ENCODE results near the gene MMP20.

Gene MMP20

DNA sequence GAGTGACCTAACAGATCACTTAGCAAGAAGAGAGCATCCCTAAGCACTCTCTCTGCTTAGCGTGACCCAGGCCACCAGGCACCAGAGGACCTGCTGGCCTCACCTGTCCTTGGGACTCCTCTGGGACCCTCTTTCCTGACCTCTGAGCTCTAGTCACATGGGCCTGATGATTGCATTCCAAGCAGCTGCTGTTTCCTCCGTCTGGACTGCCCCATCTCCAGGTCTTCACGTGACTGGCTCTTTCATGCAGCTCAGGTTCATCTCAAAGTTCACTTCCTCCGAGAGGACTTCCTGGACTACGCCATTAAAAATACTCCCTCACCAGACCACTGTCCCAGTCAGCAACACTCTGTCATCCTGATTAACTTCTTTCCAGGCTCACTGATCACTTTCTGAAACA is 2.9 kb downstream of the MMP20 start:
- no peak for DNase-seq (ENCODE audit: low read depth in 2 of 2)

DNA sequence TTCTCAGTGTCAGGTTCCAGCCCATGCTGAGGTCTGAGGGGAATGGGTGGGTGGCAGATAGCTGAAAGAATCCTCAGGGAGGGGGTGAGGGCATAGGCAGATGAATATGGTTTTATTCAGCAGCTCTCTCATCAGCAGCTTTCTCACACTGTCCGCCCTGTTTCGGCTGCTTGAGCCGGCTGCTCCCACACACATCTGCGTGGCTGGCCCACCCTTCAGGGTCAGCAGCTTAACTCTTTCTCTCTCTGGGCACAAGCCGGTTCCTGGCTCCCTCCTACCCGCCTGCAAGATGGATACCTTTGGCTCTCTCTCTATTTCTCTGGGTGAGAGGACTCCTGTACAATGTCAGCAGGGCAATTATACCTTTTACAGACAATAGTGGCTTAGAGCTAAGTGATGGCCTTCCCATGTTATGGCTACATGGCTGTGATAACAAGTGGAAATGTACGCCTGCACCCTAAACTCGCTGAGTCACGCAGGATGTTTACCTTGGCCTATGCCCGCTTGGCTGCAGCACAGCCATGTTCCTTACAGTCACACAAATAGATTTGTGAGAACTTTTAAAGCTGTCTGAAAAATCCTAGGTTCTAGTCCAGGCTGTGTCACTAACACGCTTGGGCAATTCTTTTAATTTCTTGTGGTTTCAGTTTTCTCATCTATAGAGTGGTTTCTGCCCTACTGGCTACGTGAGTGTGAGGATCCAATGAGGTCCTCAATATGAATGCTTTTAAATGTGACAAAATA is 4.1 kb downstream of the MMP20 start:
- DNase-seq (ENCODE audit: low read depth in 2 of 2), result no peak

- no peak for DNase-seq (ENCODE audit: low read depth in 2 of 2)
Measured at GRCh38 chr11:102620179-102620578, 5.0 kb downstream of the MMP20 start.

GRCh38 chr11:102617466-102618008 is 7.6 kb downstream of the MMP20 start:
- DNase-seq (ENCODE audit: low read depth in 2 of 2), result no peak

GRCh38 chr11:102615894-102616432 is 9.2 kb downstream of the MMP20 start:
- no peak for DNase-seq (ENCODE audit: low read depth in 2 of 2)

DNA sequence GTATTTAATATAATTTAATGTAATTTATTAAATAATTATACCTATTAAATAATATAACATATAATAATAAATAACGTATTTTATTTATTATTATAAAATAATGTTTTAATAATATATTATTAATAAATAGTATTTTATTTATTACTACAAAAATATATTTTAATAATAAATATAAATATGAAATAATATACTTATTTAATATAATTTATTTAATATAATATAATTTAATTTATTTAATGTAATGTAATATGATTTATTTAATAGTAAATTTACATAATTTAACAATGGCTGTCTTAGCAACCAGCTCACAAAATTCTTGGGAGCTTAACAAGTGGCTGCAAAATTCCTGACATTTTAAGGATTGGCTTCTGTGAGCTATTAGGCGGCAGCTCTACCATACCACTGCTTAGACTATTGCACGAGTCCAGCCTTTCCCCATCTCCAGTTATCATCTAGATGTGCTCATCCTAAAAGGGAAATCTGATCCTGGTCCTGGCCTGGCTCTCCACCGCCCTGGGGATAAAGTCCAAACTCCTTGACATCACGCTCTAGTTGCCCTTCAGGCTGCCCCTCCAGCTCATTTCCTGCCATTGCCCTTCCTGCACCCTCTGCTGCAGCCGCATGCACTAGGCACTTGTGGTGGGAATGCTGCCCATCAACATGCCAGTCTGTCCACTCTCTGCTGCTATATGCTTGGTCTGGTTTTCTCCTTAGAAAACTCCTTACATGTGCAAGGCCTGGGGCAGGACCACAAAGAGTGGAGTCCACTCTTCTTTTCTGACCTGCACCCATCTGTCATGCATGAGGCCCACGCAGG is 9.8 kb downstream of the MMP20 start:
- DNase-seq (ENCODE audit: low read depth in 2 of 2), result no peak

DNA sequence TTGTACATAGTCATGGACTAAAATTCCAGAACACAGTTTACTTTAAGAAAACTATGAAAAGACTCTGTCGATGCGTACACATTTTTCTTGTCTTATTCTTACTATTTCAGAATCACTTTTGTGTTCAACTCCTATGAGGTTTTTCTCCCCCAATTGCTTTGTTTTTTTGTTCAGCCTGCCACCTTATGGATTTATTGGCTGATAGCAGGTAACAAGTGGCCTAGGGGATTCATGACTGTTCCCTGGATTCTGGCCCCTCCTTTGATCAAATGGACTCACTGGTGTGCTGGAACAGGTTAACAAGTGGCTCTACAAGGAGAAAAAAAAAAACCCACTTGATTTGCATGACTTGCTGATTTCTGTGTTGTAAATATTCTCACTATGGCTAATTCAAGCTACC is 10.6 kb downstream of the MMP20 start:
- no peak for DNase-seq (ENCODE audit: low read depth in 2 of 2)

DNA sequence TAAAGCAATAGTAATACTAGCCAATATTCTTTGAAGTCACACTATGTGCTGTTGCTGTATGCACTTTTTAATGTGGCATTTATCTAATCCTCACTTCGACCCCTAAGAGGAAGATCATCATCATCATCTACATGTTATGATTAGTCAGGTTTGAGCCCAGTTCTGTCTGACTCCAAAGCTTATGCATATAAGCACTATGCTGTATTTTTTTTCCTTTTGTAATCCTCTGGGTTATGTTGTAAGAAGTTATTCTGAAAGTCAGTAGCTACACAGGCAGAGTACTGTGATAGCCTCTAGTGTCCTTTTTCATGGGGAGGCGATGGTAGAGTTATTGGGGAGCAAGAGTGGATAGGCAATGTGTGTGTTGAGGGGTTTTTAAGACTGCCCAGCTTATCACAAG is 11.1 kb downstream of the MMP20 start:
- no peak for DNase-seq (ENCODE audit: low read depth in 2 of 2)

GRCh38 chr11:102613450-102613849 is 11.7 kb downstream of the MMP20 start:
- DNase-seq (ENCODE audit: low read depth in 2 of 2), result no peak

DNA sequence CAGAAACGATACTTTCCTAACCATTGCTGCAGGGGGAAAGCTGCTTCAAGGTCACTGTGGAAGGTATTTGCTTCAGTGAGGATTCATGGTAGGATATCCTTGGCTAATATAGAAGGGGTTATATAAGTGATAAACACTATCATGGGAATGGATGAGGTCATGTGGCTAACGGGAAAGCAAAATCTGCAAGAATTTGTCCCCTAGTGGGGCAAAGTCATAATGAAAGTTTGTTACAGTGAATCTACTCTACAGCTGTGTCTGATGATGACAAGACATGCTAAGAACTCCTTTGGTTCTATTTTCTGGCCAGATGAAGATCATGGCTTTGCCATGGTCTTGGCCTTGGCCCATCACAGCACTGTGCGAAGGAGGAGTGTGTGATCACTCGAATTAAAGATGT is 13.8 kb downstream of the MMP20 start:
- DNase-seq (ENCODE audit: low read depth in 2 of 2), result no peak

DNA sequence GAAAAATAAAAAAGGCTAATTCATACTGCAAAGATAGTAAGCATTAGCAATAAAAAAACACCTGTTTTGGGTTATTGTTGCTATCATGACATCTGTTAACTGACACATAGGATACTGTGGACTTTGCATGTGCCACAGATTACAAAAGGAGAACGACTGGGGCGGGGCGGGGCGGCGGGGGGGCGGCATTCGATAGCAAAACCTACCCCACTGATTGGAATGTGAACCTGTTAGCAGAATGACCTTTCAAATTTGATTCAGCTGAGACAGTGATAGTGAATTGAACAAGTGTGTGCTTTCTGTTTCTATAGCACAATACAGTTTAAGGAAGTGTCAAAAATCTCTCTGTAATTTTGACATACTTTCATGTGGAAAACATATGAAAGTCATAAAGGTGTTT is 14.9 kb downstream of the MMP20 start:
- DNase-seq (ENCODE audit: low read depth in 2 of 2), result no peak

GRCh38 chr11:102608699-102609098 is 16.4 kb downstream of the MMP20 start:
- DNase-seq (ENCODE audit: low read depth in 2 of 2), result no peak

DNA sequence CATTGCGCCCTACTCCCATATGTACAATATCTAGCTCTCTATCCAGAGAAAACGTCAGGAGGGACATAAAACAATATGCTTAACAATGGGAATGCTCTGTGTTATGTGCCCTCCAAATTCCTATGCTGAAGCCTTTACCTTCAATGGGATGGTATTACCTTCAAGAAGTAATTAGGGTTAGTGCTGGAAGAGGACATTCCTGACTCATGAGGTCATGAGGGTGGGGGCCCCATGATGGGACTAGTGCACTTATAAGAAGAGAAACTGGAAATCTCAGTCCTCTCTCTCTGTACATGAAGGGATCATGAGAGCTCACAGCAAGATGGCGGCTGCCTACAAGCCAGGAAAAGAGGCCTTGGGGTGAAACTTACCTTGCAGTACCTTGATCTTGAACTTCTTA is 20.3 kb downstream of the MMP20 start:
- no peak for DNase-seq (ENCODE audit: low read depth in 2 of 2)

GRCh38 chr11:102604011-102604410 is 21.1 kb downstream of the MMP20 start:
- DNase-seq (ENCODE audit: low read depth in 2 of 2), result no peak

DNA sequence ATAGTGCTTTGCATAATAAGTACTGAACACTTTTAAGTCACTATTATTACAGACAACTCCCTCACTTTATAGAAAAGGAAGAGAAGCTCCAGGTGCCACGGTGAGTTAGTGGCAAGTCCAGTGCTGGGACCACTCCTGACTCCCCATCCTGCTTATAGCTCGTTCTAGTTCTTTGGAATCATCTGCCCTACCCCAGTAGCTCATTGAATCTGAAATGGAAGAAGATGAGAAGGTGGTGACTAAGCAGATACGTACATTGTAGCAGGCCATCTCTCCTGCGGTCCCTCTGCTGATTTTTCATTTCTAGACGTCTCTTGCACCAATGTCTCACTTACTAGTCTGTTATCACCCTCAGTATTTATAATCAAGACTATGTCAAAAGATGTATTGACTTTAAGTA is 21.6 kb downstream of the MMP20 start:
- DNase-seq (ENCODE audit: low read depth in 2 of 2), result no peak

DNA sequence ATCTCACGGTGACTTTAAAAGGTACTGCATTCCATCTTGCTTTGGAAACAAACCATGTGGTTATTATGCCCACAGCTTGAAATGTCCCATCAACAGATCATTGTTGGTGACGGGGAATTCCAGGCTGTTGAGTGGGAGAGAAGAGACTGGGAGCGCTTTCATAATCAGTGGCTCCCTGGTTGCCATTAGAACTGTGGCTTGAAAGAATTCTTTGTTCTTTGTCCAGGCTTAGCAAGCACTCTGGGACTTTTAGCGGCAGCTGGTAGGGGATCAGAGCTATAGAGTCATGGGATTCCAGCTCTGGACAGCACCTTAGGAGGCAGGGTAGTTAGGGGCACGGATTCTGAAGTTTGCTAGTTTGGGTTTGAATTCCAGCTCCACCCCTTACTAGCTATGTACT is 22.0 kb downstream of the MMP20 start:
- DNase-seq (ENCODE audit: low read depth in 2 of 2), result no peak

GRCh38 chr11:102600666-102601065 is 24.5 kb downstream of the MMP20 start:
- DNase-seq (ENCODE audit: low read depth in 2 of 2), result no peak

DNA sequence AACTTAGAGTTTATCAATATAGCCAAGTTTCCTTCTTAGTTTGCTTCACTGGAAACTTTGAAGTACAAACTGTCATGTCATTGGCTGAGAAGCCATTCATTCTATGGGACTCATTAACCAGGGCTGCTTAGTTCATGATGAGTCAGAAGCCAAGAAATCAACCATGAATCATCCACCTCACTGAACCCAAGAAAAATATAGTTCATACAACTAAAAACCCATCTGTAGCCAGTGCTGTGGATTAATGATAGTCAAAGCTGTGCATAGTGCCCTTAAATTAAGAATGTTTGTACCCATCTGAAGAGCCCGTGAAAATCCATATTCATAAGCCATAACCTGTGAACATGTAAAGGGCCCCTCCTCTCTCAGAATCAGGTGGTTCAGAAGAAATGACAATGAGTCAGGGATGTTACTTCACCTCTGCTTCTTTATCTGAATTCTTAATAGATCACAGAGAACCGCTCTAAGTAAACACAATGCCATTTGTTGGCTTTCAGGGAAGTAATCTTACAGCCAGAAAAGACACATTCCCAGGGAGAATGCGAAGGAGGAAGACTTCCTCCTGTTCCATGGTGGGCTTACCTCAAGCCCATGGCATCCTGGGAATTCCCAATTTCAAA is 25.4 kb downstream of the MMP20 start:
- DNase-seq (ENCODE audit: low read depth in 2 of 2), result no peak

- no peak for DNase-seq (ENCODE audit: low read depth in 2 of 2)
Measured at GRCh38 chr11:102598272-102598671, 26.9 kb downstream of the MMP20 start.

GRCh38 chr11:102596578-102596977 is 28.6 kb downstream of the MMP20 start:
- DNase-seq (ENCODE audit: low read depth in 2 of 2), result no peak

DNA sequence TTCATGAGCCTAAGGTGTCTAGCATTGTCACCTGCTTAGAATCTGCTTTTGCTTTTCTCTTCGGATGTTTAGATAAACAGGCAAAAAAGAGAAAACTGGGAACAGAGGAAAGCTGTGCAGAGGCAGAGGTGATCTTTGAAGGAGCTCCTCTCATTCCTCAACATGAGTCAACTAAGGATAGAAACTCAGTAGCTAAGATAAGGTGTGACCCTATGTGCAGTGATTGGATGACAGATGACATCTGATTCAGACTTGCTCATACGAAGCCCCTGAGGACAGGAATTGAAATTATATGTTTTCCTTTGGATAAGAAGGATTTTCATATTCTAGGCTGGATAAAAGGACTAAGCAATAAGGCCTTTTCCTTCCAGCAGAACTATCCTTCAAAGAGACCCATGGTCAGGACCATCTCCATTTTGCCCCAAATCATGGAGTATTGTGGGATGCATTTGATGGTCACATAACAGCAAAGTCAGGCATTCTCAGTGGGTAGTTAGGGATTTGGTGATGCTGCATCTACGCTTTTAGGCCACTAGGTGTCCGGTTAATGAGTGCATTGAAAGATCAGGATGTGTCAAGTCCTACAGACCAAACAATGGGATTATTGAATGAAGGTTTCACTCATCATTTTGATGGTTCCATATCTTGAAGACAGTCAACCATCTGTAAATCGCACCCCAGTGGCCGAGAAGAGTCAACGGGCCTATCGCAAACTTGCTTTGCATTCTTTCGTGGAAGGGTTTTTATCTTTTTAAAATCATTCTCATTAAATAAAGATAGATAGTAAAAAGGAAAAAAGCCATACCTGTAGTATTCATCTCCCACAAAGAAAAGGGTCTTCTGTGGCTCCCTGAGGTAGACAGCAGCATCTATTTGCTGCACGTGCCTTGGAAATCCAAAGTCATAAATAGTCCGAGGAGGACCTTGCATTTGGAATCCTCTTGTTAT is 32.2 kb downstream of the MMP20 start:
- DNase-seq (ENCODE audit: low read depth in 2 of 2), result no peak

Data from stimulated activated CD4-positive, alpha-beta T cell treated with anti-CD3 and anti-CD28 coated beads, Interleukin-4, amount 100 ng/mL, for 48 hours (primary cell).